GM12865 (cell line): ENCODE results near the gene JMJD1C.
"Not testable (repeated sequence)": the region's sequence is repeated elsewhere in the genome, so short reads cannot be mapped to it uniquely, and the experiment has no call there.

Experiments used
- DNase-seq: peaks from one replicate; pipeline ENCODE4 v3.0.0; 2010; ENCODE audit warnings: low read depth
- H3K4me3 ChIP-seq: 2 replicates; pipeline ENCODE4 v1.5.1; 2011; ENCODE audit warnings: mild to moderate bottlenecking, low read depth, low read length, control low read depth
- CTCF ChIP-seq: IDR thresholded peaks from 2 replicates; pipeline ENCODE4 v1.5.1; 2011; ENCODE audit warnings: low read length, control low read depth, low read depth, inconsistent platforms; ENCODE audit not compliant: insufficient read depth; ENCODE audit errors: missing control alignments

JMJD1C gene

GRCh38 chr10:63313066-63313717 is 152.6 kb downstream of the JMJD1C start:
- no peak for DNase-seq
- no peak for TF ChIP-seq CTCF
- no peak overlapping the region for H3K4me3 ChIP-seq

GRCh38 chr10:63308628-63309027 is 157.1 kb downstream of the JMJD1C start:
- no peak for TF ChIP-seq CTCF
- H3K4me3 ChIP-seq: no peak overlapping the region
- no peak for DNase-seq

- TF ChIP-seq CTCF: no peak
- no peak overlapping the region for H3K4me3 ChIP-seq
- DNase-seq: no peak
Measured at GRCh38 chr10:63304146-63304545, 161.6 kb downstream of the JMJD1C start.

GRCh38 chr10:63300801-63301200 is 165.0 kb downstream of the JMJD1C start:
- H3K4me3 ChIP-seq: no peak overlapping the region
- DNase-seq: no peak
- TF ChIP-seq CTCF: no peak

GRCh38 chr10:63297941-63298340 is 167.8 kb downstream of the JMJD1C start:
- DNase-seq: no peak
- no peak overlapping the region for H3K4me3 ChIP-seq
- TF ChIP-seq CTCF: no peak

GRCh38 chr10:63294781-63295180 is 171.0 kb downstream of the JMJD1C start:
- DNase-seq: no peak
- H3K4me3 ChIP-seq: no peak overlapping the region
- no peak for TF ChIP-seq CTCF

GRCh38 chr10:63292847-63293246 is 172.9 kb downstream of the JMJD1C start:
- DNase-seq, H3K4me3 ChIP-seq: not testable (repeated sequence)
